ENCODE measurements around the gene HTR3A.

HTR3A gene

GRCh38 chr11:113979431-113979830 is 4.5 kb downstream of the HTR3A start:
- DNase-seq (ENCODE audit: low read depth): no peak

- no peak for DNase-seq (ENCODE audit: low read depth)
Measured at GRCh38 chr11:113980785-113981184, 5.9 kb downstream of the HTR3A start.

GRCh38 chr11:113982306-113982705 is 7.4 kb downstream of the HTR3A start:
- DNase-seq (ENCODE audit: low read depth): no peak

- no peak for DNase-seq (ENCODE audit: low read depth)
Measured at GRCh38 chr11:113984781-113985180, 9.9 kb downstream of the HTR3A start.

- DNase-seq (ENCODE audit: low read depth): no peak
Measured at GRCh38 chr11:113985906-113986305, 11.0 kb downstream of the HTR3A start.

- no peak for DNase-seq (ENCODE audit: low read depth)
Measured at GRCh38 chr11:113986351-113987140, 11.6 kb downstream of the HTR3A start.

- DNase-seq (ENCODE audit: low read depth): no peak
Measured at GRCh38 chr11:113989381-113989780, 14.5 kb downstream of the HTR3A start.

- DNase-seq (ENCODE audit: low read depth): no peak
Measured at GRCh38 chr11:113989916-113990315, 15.0 kb downstream of the HTR3A start.

GRCh38 chr11:113991170-113991569 is 16.3 kb downstream of the HTR3A start:
- peak; percentile 1 for DNase-seq (ENCODE audit: low read depth)

GRCh38 chr11:113991718-113992458 is 17.0 kb downstream of the HTR3A start:
- DNase-seq (ENCODE audit: low read depth): no peak

GRCh38 chr11:113992459-113993110 is 17.7 kb downstream of the HTR3A start:
- DNase-seq (ENCODE audit: low read depth): no peak

GRCh38 chr11:113994077-113994954 is 19.4 kb downstream of the HTR3A start:
- peak; percentile 13 for DNase-seq (ENCODE audit: low read depth)

GRCh38 chr11:113997473-113997872 is 22.6 kb downstream of the HTR3A start:
- no peak for DNase-seq (ENCODE audit: low read depth)

- DNase-seq (ENCODE audit: low read depth): no peak
Measured at GRCh38 chr11:113998574-113998973, 23.7 kb downstream of the HTR3A start.

GRCh38 chr11:114000526-114000925 is 25.6 kb downstream of the HTR3A start:
- no peak for DNase-seq (ENCODE audit: low read depth)

GRCh38 chr11:114001416-114001815 is 26.5 kb downstream of the HTR3A start:
- DNase-seq (ENCODE audit: low read depth): no peak

- no peak for DNase-seq (ENCODE audit: low read depth)
Measured at GRCh38 chr11:114008331-114008730, 33.4 kb downstream of the HTR3A start.

- no peak for DNase-seq (ENCODE audit: low read depth)
Measured at GRCh38 chr11:114010931-114011330, 36.0 kb downstream of the HTR3A start.

- no peak for DNase-seq (ENCODE audit: low read depth)
Measured at GRCh38 chr11:114011443-114011842, 36.5 kb downstream of the HTR3A start.

- DNase-seq (ENCODE audit: low read depth): no peak
Measured at GRCh38 chr11:114015117-114015516, 40.2 kb downstream of the HTR3A start.

- no peak for DNase-seq (ENCODE audit: low read depth)
Measured at GRCh38 chr11:114016986-114017385, 42.1 kb downstream of the HTR3A start.

GRCh38 chr11:114017723-114018122 is 42.8 kb downstream of the HTR3A start:
- no peak for DNase-seq (ENCODE audit: low read depth)

All from stimulated activated CD8-positive, alpha-beta memory T cell treated with anti-CD3 and anti-CD28 coated beads, Interleukin-4, amount 100 ng/mL, for 24 hours (primary cell).